Stimulated activated CD8-positive, alpha-beta memory T cell treated with anti-CD3 and anti-CD28 coated beads, Interleukin-15, amount 100 ng/mL, for 48 hours (primary cell): ENCODE results near the gene ZSWIM3.

ENCODE experiments used
- DNase-seq, 2 donors: peaks; one replicate each; pipeline ENCODE4 v3.0.0-alpha.2; 2020; ENCODE audit warnings: low read depth in 2 of 2

ZSWIM3 gene

DNA sequence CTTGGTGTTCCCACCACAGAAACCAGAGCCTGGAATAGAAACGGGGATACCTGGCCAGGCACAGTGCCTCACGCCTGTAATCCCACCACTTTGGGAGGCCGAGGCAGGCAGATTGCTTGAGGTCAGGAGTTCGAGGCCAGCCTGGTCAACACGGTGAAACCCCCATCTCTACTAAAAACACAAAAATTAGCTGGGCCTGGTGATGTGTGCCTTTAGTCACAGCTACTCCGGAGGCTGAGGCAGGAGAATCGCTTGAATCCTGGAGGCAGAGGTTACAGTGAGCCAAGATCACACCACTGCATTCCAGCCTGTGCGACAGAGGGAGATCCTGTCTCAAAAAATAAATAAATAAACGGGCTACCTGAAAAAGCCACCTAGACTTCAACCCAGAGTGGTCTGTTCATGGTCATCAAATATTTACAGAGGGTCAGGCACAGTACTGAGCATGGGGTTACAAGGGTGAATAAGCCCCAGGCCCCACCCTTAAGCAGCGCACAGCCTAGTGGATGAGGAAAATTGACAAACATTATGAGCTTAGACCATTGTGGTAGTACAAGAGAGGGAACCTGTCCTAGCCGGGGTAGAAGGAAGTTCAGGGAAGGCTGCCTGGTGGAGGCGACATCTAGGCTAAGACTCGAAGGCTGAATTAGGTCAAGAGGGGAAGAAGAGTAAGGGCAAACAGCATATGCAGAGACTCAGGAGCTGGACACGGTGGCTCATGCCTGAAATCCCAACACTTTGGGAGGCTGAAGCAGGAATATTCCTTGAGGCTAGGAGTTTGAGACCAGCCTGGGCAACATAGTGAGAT is 69.9 kb downstream of the ZSWIM3 start:
- DNase-seq: no peak
